ENCODE data around the gene PPL. TPM values are rescaled to one million over a fixed set of nuclear protein-coding genes. Genes with fewer than 3 reads are reported as not detected.

The PPL gene
- total RNA-seq, 4 donors from 2014 or later = 28.7 to 84.2 (median 53.0) TPM

DNA sequence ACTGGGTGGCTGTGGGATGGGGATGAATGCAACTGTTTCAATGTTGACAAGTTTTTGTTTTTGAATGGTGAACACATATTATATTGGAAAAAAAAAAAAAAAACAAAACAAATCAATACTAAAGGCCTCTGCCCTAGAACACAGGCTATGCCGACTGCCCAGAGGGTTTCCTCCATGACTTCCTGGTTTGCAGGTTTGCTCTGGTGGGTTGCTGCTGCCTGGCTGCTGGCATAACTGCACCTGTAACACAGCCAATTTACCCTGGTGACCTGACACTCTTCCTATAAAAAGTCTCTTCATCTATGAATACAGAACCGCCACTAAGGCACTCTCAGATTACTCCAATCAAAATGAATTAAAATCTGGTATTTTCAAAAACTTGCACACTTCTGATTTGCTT, 100.2 kb downstream of the PPL start:
- peaks cover 0 to 78% (median 0%) of the 10 kb centered on the region in 3 donors for H3K36me3 ChIP-seq

DNA sequence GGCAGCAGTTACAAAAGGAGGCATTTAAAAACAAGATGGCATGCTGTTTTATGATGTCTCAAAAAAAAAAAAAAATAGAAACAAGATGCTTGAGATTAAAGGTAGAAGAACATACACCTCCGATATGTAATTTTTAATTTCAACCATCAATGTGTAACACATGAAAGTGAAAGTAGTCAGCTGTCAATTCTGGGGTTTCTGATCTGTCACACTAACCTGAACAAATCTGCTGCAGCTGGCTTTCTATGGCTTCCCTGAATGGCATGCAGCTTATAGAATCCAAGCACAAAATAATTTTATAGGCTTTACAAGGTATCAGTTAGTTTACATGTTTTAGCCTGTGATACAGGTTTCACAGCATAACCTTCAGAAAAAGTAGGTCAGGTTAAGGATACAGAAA, 103.4 kb downstream of the PPL start:
- H3K4me1 ChIP-seq = peaks cover 0 to 9% (median 3%) of the 10 kb centered on the region in 4 donors
- peak in 1 of 3 donors; percentile 13 for DNase-seq
- no peak overlapping the region for H3K27ac ChIP-seq
- TF ChIP-seq, protein P1, sequence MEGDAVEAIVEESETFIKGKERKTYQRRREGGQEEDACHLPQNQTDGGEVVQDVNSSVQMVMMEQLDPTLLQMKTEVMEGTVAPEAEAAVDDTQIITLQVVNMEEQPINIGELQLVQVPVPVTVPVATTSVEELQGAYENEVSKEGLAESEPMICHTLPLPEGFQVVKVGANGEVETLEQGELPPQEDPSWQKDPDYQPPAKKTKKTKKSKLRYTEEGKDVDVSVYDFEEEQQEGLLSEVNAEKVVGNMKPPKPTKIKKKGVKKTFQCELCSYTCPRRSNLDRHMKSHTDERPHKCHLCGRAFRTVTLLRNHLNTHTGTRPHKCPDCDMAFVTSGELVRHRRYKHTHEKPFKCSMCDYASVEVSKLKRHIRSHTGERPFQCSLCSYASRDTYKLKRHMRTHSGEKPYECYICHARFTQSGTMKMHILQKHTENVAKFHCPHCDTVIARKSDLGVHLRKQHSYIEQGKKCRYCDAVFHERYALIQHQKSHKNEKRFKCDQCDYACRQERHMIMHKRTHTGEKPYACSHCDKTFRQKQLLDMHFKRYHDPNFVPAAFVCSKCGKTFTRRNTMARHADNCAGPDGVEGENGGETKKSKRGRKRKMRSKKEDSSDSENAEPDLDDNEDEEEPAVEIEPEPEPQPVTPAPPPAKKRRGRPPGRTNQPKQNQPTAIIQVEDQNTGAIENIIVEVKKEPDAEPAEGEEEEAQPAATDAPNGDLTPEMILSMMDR (IDR thresholded peaks at IDR 0.05) = no peak
- no peak for TF ChIP-seq POLR2A (IDR thresholded peaks at IDR 0.05)
- H3K27me3 ChIP-seq = no peaks in the 10 kb centered on the region
- no peaks in the 10 kb centered on the region for H3K9me3 ChIP-seq
- no peak overlapping the region for H3K4me3 ChIP-seq
- peaks cover 0 to 79% (median 0%) of the 10 kb centered on the region in 3 donors for H3K36me3 ChIP-seq

More for the DNA sequence above, 100.2 kb downstream of the PPL start:
- TF ChIP-seq, protein P1 (IDR thresholded peaks at IDR 0.05) = no peak
- no peak for TF ChIP-seq POLR2A (IDR thresholded peaks at IDR 0.05)
- DNase-seq = no peak
- no peak overlapping the region for H3K4me3 ChIP-seq
- no peak overlapping the region for H3K27ac ChIP-seq
- peaks cover 0 to 9% (median 3%) of the 10 kb centered on the region in 4 donors for H3K4me1 ChIP-seq
- H3K27me3 ChIP-seq = no peaks in the 10 kb centered on the region
- no peaks in the 10 kb centered on the region for H3K9me3 ChIP-seq

DNA sequence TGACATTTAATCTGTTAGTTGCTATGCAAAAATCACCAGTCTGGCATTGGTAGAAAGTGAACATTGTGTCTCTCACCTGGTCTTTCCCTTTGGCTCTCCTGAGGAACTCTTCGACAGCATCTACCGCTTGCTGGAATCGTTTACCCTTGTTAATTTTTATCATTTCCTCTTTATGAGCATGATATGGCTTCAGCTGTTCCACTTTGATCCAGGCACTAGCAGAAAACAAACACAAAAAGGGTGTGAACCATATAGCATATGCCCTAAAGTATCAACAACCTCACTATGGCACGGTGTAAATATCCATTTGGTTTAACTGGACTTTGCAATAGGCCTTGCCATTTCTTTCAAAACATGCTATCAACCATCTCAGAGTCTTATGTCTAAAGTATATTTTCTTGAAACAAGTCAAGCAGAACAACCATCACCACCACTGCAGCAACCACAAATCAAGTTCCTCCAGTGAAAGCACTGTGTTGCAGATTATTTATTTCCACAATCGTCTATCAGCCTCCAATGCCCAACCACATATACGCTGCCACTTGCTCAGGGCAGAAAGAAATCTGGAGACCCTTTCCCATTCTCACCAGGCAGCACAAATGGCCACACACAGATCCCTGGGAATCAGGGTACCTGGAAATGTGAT, 104.1 kb downstream of the PPL start:
- no peak for DNase-seq
- H3K27me3 ChIP-seq = no peaks in the 10 kb centered on the region
- peaks cover 0 to 80% (median 0%) of the 10 kb centered on the region in 3 donors for H3K36me3 ChIP-seq
- peaks cover 0 to 9% (median 3%) of the 10 kb centered on the region in 4 donors for H3K4me1 ChIP-seq
- no peak for TF ChIP-seq POLR2A (IDR thresholded peaks at IDR 0.05)
- TF ChIP-seq, protein P1 (IDR thresholded peaks at IDR 0.05) = no peak
- no peak overlapping the region for H3K27ac ChIP-seq
- H3K9me3 ChIP-seq = no peaks in the 10 kb centered on the region
- H3K4me3 ChIP-seq = no peak overlapping the region

Other genes with a start within 250 kb of the PPL start
- 10 to 100 TPM; 19.0 to 53.6 (median 40.1) TPM for gene NUDT16L1, start 243.6 kb downstream of the PPL start, total RNA-seq
- gene ANKS3, start 202.9 kb downstream of the PPL start, total RNA-seq = 10 to 100 TPM; 20.8 to 42.9 (median 36.6) TPM
- gene DNAAF8, start 202.6 kb downstream of the PPL start, total RNA-seq = not detected
- gene ZNF500, start 170.0 kb downstream of the PPL start, total RNA-seq = 10 to 100 TPM in 3 of 4 donors, 1 to 10 TPM in 1; 4.1 to 24.8 (median 14.5) TPM
- not detected for gene SEPTIN12, start 148.8 kb downstream of the PPL start, total RNA-seq
- gene SMIM22, start 141.8 kb downstream of the PPL start, total RNA-seq = 100 to 1,000 TPM in 3 of 4 donors, 10 to 100 TPM in 1; 90.0 to 306 (median 238) TPM
- 10 to 100 TPM; 26.3 to 50.1 (median 38.0) TPM for gene ROGDI, start 134.5 kb downstream of the PPL start, total RNA-seq
- gene GLYR1, start 89.9 kb downstream of the PPL start, total RNA-seq = 100 to 1,000 TPM in 1 of 4 donors, 10 to 100 TPM in 3; 57.5 to 168 (median 66.9) TPM
- 100 to 1,000 TPM in 1 of 4 donors, 10 to 100 TPM in 3; 56.0 to 119 (median 62.2) TPM for gene UBN1, start 89.7 kb downstream of the PPL start, total RNA-seq
- gene SEC14L5, start 21.2 kb upstream of the PPL start, total RNA-seq = 1 to 10 TPM in 2 of 4 donors, under 1 TPM in 2; 0.13 to 2.0 (median 1.1) TPM
- 100 to 1,000 TPM in 1 of 4 donors, 10 to 100 TPM in 3; 50.4 to 104 (median 61.0) TPM for gene NAGPA, start 96.8 kb upstream of the PPL start, total RNA-seq
- gene C16orf89, start 128.8 kb upstream of the PPL start, total RNA-seq = 1 to 10 TPM in 1 of 4 donors, under 1 TPM in 1, not detected in 2; 0.80 to 1.4 TPM
- gene ALG1, start 134.7 kb upstream of the PPL start, total RNA-seq = 10 to 100 TPM; 17.8 to 33.9 (median 23.4) TPM
- 10 to 100 TPM in 2 of 4 donors, 1 to 10 TPM in 2; 7.4 to 12.3 (median 9.0) TPM for gene EEF2KMT, start 160.6 kb upstream of the PPL start, total RNA-seq

Data from Peyer's patch (tissue), 4 donors.